ENCODE measurements around the gene DIPK1C. TPM values are rescaled to one million over a fixed set of nuclear protein-coding genes. Genes with fewer than 3 reads are reported as not detected.

The DIPK1C gene
- total RNA-seq, 2 experiments from 2014 or later = not detected

GRCh38 chr18:74456349-74457042 is 612 bp downstream of the DIPK1C start:
- Histone ChIP-seq H3K4me3 (ENCODE audit: low read length) (no peak overlapping the region), H3K9me3 (ENCODE audit: control insufficient read depth in 1 of 2, insufficient read depth in 1 of 2, low read length in 2 of 2) (peaks cover 0 to 8% of the 10 kb centered on the region in 2 experiments), H3K27me3 (ENCODE audit: control insufficient read depth in 1 of 2, insufficient read depth in 2 of 2, low read length in 2 of 2) (peaks cover 23 to 44% of the 10 kb centered on the region in 2 experiments), H3K36me3 (ENCODE audit: insufficient read depth, low read length) (no peaks in the 10 kb centered on the region), H3K4me1 (ENCODE audit: insufficient read depth, low read length) (peaks cover 9% of the 10 kb centered on the region), H3K27ac (ENCODE audit: low read depth in 1 of 2, low read length in 2 of 2) (no peak overlapping the region)
- no peak overlapping the region for H3K4me3 Mint-ChIP-seq
- peaks cover 69% of the 10 kb centered on the region for H3K27me3 Mint-ChIP-seq
- no peak overlapping the region for H3K27ac Mint-ChIP-seq
- ChIA-PET CTCF (no interaction called here), POLR2A (no interaction called here)
- no peak for DNase-seq
- intact Hi-C loops (cut with DNase I, micrococcal nuclease) = no loop called here
- no peak for ATAC-seq (ENCODE audit: poor library complexity)
- H3K4me1 Mint-ChIP-seq (ENCODE audit: low read depth) = peaks cover 21% of the 10 kb centered on the region
- H3K9me3 Mint-ChIP-seq = no peaks in the 10 kb centered on the region
- TF ChIP-seq CTCF (IDR thresholded peaks at IDR 0.05) = no peak
- no peaks in the 10 kb centered on the region for H3K36me3 Mint-ChIP-seq (ENCODE audit: low read depth)

GRCh38 chr18:74456017-74456348 is 1.1 kb downstream of the DIPK1C start:
- no peaks in the 10 kb centered on the region for H3K36me3 Mint-ChIP-seq (ENCODE audit: low read depth)
- peaks cover 21% of the 10 kb centered on the region for H3K4me1 Mint-ChIP-seq (ENCODE audit: low read depth)
- CTCF ChIA-PET = no interaction called here
- peak overlapping the region; percentile 4 for H3K4me3 Mint-ChIP-seq
- TF ChIP-seq CTCF (IDR thresholded peaks at IDR 0.05) = no peak
- no peak for ATAC-seq (ENCODE audit: poor library complexity)
- H3K27me3 ChIP-seq (ENCODE audit: control insufficient read depth in 1 of 2, insufficient read depth in 2 of 2, low read length in 2 of 2) = peaks cover 23 to 44% of the 10 kb centered on the region in 2 experiments
- H3K9me3 ChIP-seq (ENCODE audit: control insufficient read depth in 1 of 2, insufficient read depth in 1 of 2, low read length in 2 of 2) = peaks cover 0 to 8% of the 10 kb centered on the region in 2 experiments
- no peak for DNase-seq
- H3K4me1 ChIP-seq (ENCODE audit: insufficient read depth, low read length) = peaks cover 9% of the 10 kb centered on the region
- H3K27ac Mint-ChIP-seq = no peak overlapping the region
- no peaks in the 10 kb centered on the region for H3K36me3 ChIP-seq (ENCODE audit: insufficient read depth, low read length)
- no peaks in the 10 kb centered on the region for H3K9me3 Mint-ChIP-seq
- H3K27me3 Mint-ChIP-seq = peaks cover 69% of the 10 kb centered on the region
- no peak overlapping the region for H3K4me3 ChIP-seq (ENCODE audit: low read length)
- intact Hi-C loops (cut with DNase I, micrococcal nuclease) = no loop called here
- POLR2A ChIA-PET = no interaction called here
- no peak overlapping the region for H3K27ac ChIP-seq (ENCODE audit: low read depth in 1 of 2, low read length in 2 of 2)

- no peak for DNase-seq
- Histone ChIP-seq H3K27ac (ENCODE audit: low read depth in 1 of 2, low read length in 2 of 2) (no peak overlapping the region), H3K4me1 (ENCODE audit: insufficient read depth, low read length) (peaks cover 9% of the 10 kb centered on the region), H3K36me3 (ENCODE audit: insufficient read depth, low read length) (no peaks in the 10 kb centered on the region), H3K4me3 (ENCODE audit: low read length) (no peak overlapping the region), H3K9me3 (ENCODE audit: control insufficient read depth in 1 of 2, insufficient read depth in 1 of 2, low read length in 2 of 2) (peaks cover 0 to 8% of the 10 kb centered on the region in 2 experiments), H3K27me3 (ENCODE audit: control insufficient read depth in 1 of 2, insufficient read depth in 2 of 2, low read length in 2 of 2) (peaks cover 23 to 44% of the 10 kb centered on the region in 2 experiments)
- H3K4me1 Mint-ChIP-seq (ENCODE audit: low read depth) = peaks cover 21% of the 10 kb centered on the region
- no peak for TF ChIP-seq CTCF (IDR thresholded peaks at IDR 0.05)
- ChIA-PET CTCF (no interaction called here), POLR2A (no interaction called here)
- no peak for ATAC-seq (ENCODE audit: poor library complexity)
- no peaks in the 10 kb centered on the region for H3K36me3 Mint-ChIP-seq (ENCODE audit: low read depth)
- no peak overlapping the region for H3K27ac Mint-ChIP-seq
- intact Hi-C loops (cut with DNase I, micrococcal nuclease) = no loop called here
- H3K27me3 Mint-ChIP-seq = peaks cover 65% of the 10 kb centered on the region
- H3K4me3 Mint-ChIP-seq = no peak overlapping the region
- H3K9me3 Mint-ChIP-seq = no peaks in the 10 kb centered on the region
Measured at GRCh38 chr18:74455386-74455785, 1.7 kb downstream of the DIPK1C start.
